Thyroid gland (tissue), 4 donors: ENCODE measurements around the gene TESK2.

Experiments used
- CTCF ChIP-seq, 6 experiments: fragments of 200-600 bp in 3 of 6; fragments of 450-650 bp in 3 of 6; sonication (generic) in 3 of 6; IDR thresholded peaks; one replicate each; pipeline ENCODE4 v1.5.1; 2016 to 2019; ENCODE audit warnings: antibody characterized with exemption in 6 of 6, mild to moderate bottlenecking in 2 of 6, inconsistent platforms in 1 of 6, moderate library complexity in 1 of 6
- POLR2A ChIP-seq, 2 donors: fragments of 450-650 bp; IDR thresholded peaks; one replicate each; pipeline ENCODE4 v1.6.1; 2017; ENCODE audit warnings: antibody characterized with exemption in 2 of 2, mild to moderate bottlenecking in 2 of 2, moderate library complexity in 1 of 2

GRCh38 chr1:45322486-45323040, 168.4 kb downstream of the TESK2 start:
- TF ChIP-seq CTCF (IDR thresholded peaks at IDR 0.05) (no peak), POLR2A (IDR thresholded peaks at IDR 0.05) (no peak)
